AG09309 (cell line): Measurements from ENCODE around the gene PHF2.

Source experiments
- DNase-seq: peaks from one replicate; pipeline ENCODE4 v3.0.0-alpha.2; 2010; ENCODE audit warnings: low read depth
- H3K4me3 ChIP-seq: 2 replicates; pipeline ENCODE4 v1.5.1; 2011; ENCODE audit warnings: mild to moderate bottlenecking, low read depth, low read length, moderate library complexity; ENCODE audit not compliant: control insufficient read depth
- CTCF ChIP-seq: IDR thresholded peaks from 2 replicates; pipeline ENCODE4 v1.5.1; 2011; ENCODE audit warnings: mild to moderate bottlenecking, low read depth, low read length, inconsistent platforms; ENCODE audit not compliant: insufficient read depth, control insufficient read depth; ENCODE audit errors: missing control alignments

Gene PHF2

GRCh38 chr9:93667006-93667405 lies 90.6 kb downstream of the PHF2 start:
- no peak for TF ChIP-seq CTCF
- no peak overlapping the region for H3K4me3 ChIP-seq
- DNase-seq, result no peak

GRCh38 chr9:93667627-93668026 lies 91.2 kb downstream of the PHF2 start:
- DNase-seq, result no peak
- TF ChIP-seq CTCF, result no peak

GRCh38 chr9:93668261-93668871 lies 92.0 kb downstream of the PHF2 start:
- no peak overlapping the region for H3K4me3 ChIP-seq
- no peak for DNase-seq
- no peak for TF ChIP-seq CTCF

More at GRCh38 chr9:93667627-93668026, 91.2 kb downstream of the PHF2 start:
- H3K4me3 ChIP-seq, result no peak overlapping the region

GRCh38 chr9:93669116-93669957 lies 93.0 kb downstream of the PHF2 start:
- no peak overlapping the region for H3K4me3 ChIP-seq
- TF ChIP-seq CTCF, result no peak
- no peak for DNase-seq

- no peak for DNase-seq
- no peak for TF ChIP-seq CTCF
Measured at GRCh38 chr9:93669958-93670207, 93.5 kb downstream of the PHF2 start.

GRCh38 chr9:93670208-93671019 lies 94.0 kb downstream of the PHF2 start:
- no peak overlapping the region for H3K4me3 ChIP-seq
- no peak for DNase-seq
- no peak for TF ChIP-seq CTCF

More at GRCh38 chr9:93669958-93670207, 93.5 kb downstream of the PHF2 start:
- H3K4me3 ChIP-seq, result no peak overlapping the region
